ENCODE data around the gene MED27.

MED27 gene

DNA sequence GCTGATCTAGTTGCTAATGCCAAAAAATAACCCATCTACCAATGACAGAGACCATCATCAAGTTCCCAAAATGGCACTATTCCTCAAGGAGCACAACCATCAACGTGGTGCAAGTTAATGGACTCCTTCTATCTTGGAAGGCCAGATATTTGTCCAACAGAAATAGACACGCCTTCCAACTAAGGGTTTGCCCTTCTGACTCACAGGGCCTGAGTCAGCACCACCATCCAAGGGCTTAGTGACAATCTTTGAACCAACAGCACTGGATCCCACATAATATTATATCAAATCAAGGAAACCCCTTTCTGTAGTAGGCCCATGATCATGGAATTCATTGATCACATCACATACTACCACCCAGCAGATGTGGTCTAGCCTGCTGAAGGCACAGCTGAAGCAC, 84.3 kb downstream of the MED27 start:
- DNase-seq (ENCODE audit: low spot score): no peak

DNA sequence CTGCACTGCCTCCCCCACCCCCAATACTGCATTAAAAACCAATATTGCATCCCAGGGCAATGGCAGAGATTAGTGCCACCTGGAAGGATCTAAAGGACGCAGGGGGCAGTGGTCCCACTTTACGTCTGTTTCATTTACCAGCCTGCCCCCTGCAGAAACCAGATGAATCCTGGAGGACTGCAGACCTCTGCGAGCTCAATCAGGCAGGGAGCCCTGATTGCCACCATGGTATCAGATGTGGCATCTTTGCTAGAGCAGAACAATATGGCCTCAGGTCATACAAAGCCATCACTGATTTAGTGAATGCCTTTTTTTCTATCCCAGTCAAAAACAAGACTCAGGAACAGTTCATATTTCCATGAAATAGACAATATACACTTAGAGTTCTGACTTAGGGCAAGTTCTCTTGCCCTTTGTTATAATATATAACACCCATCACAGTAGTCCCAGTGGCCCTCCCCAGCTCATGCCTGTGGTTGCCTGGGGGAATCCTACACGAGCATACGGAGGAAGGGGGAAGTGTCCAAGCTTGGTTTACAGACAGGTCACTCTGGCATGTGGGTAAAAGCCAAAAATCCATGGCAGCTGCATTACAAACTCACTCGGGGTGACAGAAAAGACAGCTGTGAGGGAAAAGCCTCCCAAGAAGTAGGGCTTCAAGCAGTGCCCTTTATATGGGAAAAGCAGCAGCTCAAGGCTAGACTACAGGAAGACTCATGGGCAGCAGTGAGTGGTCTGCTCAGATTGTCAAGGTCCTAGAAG, 85.1 kb downstream of the MED27 start:
- no peak for DNase-seq (ENCODE audit: low spot score)

GRCh38 chr9:131992906-131993657, 86.6 kb downstream of the MED27 start:
- DNase-seq (ENCODE audit: low spot score): no peak

GRCh38 chr9:131987232-131987631, 92.4 kb downstream of the MED27 start:
- DNase-seq (ENCODE audit: low spot score): no peak

- DNase-seq (ENCODE audit: low spot score): no peak
Observed at GRCh38 chr9:131986576-131986975, 93.1 kb downstream of the MED27 start.

GRCh38 chr9:131986089-131986488, 93.6 kb downstream of the MED27 start:
- no peak for DNase-seq (ENCODE audit: low spot score)

- no peak for DNase-seq (ENCODE audit: low spot score)
Observed at GRCh38 chr9:131984564-131984963, 95.1 kb downstream of the MED27 start.

DNA sequence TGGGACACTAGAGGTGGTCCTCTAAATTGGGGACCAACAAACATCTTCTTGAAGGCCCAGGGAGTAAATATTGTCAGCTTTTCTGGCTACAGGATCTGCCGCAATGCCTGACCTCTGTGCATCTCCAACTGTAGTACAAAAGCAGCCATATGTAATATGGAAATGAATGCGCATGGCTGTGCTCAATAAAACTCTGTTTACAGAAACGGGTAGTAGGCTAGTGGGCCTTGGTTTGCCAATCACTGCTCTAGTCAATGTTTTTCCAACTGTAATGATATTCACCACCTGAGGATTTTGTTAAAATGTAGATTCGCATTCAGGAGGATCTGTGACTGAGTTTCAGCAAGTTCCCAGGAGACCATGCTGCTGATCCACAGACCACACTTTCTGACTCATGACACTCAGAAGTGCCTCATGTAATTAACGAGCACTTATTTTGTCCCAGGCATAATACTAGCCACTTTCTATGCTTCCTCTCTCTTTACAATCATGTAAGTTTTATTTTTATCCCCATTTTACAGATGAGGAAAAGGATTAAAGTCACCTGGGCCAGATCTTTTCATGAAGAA, 96.9 kb downstream of the MED27 start:
- no peak for DNase-seq (ENCODE audit: low spot score)

GRCh38 chr9:131982102-131982501, 97.6 kb downstream of the MED27 start:
- DNase-seq (ENCODE audit: low spot score): no peak

DNA sequence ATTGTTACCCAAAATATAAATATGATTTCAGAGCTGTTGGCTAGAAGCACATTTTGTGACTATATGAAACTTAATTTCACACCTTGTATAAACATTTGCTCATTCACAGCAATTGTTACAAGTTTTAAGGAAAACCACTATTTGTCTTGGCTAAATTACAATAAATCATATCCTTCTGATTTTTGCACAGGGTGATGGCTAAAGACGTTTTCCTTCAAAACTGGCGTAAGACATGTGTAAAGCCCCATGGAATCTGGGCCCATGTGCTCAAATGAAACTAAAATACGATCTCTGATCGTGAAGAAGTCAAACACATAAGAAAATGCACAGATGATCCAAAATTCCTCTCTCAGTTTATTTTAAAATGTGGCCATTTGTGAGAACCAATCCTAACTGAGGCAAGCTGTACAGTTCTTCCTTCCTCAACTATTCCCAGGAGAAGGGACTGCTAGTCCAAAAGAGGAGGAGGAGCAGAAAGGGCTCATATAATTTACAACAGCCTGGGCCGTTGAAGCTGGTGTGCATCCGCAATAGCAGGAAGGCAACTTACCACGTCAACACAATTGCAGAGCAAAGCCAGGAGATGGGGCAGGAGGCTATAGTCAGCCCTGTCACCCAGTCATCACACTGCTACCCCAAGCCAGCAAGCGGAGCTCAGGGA, 98.4 kb downstream of the MED27 start:
- no peak for DNase-seq (ENCODE audit: low spot score)

GRCh38 chr9:131980267-131981016, 99.2 kb downstream of the MED27 start:
- no peak for DNase-seq (ENCODE audit: low spot score)

- no peak for DNase-seq (ENCODE audit: low spot score)
Observed at GRCh38 chr9:131977109-131977838, 102.4 kb downstream of the MED27 start.

- DNase-seq (ENCODE audit: low spot score): no peak
Observed at GRCh38 chr9:131976157-131977108, 103.2 kb downstream of the MED27 start.

DNA sequence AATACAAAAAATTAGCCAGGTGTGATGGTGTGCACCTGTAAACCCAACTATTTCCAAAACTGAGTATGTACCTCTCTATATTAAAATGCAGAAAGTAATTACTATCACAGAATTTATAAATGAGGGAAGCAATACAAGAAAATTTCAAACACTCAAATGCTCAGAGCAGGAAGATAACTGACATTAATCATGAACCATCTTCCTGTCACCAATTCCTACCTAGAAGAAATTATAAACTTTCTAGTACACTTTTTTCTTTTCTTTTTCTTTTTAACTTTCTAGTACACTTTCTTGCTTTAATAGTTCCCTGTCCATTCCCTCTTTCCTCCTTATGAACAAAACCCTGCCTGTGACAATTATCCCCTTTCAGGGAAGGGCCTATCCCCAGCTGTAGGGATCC, 106.8 kb downstream of the MED27 start:
- DNase-seq (ENCODE audit: low spot score): no peak

DNA sequence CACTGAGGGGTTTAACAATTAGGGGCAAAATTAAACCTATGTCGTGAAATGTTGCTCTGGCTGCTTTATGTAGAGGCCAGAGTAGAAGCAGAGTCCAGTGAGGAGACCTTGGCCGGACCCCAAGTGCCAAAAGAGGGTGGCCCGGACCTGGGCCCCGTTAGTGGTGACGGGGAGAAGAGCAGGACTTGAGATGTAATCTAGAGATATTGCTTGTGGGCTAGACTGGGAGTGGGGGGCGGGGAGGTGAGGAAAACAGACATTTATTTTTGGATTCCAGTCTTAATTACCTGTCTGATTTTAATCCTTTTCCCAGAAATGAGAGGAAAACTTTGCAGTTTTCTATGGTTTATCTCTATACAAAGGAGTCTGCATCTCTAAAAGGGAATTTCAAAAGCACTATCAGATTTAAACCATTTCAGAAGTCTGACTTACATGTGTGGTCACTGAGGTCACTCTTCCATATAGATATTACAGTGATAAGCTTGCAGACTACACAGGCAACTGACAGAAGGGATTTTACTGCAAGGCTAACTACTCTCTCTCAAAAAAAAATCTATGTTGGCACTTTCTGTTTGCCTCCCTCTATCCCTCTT, 108.1 kb downstream of the MED27 start:
- no peak for DNase-seq (ENCODE audit: low spot score)

- no peak for DNase-seq (ENCODE audit: low spot score)
Observed at GRCh38 chr9:131969469-131969989, 110.1 kb downstream of the MED27 start.

GRCh38 chr9:131968632-131969031, 111.0 kb downstream of the MED27 start:
- no peak for DNase-seq (ENCODE audit: low spot score)

- DNase-seq (ENCODE audit: low spot score): no peak
Observed at GRCh38 chr9:131965841-131966240, 113.8 kb downstream of the MED27 start.

DNA sequence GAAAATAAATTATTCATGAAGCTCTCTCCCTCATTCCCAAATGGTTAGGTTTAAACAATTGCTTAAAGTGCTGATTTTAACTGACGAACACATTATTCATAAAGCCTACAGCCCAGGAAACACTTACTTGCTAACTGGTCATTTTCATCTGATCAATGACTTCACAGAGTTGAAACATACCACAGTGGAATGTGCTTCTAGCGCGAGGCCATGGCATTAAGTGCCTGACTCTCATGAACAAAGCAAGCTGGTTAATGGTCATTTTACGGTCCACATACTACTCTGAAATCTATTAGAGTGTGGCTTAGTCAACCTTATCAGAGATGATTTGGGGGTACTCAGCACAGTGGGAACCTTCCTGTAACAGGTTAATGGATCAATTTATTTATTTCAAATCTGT, 114.6 kb downstream of the MED27 start:
- no peak for DNase-seq (ENCODE audit: low spot score)
